Keratinocyte (primary cell): ENCODE measurements around the gene LRRC8C. TPM values are rescaled to one million over a fixed set of nuclear protein-coding genes. Genes with fewer than 3 reads are reported as not detected.

Experiments
- DNase-seq: peaks from one replicate; pipeline ENCODE4 v3.0.0-alpha.2; 2011; ENCODE audit warnings: low read depth, missing footprints, low spot score
- FAIRE-seq: peaks from 2 replicates; lab custom pipeline; 2011; peaks lifted over from hg19 to GRCh38; lab: Jason Lieb, UNC
- H2AFZ ChIP-seq: 2 replicates; pipeline ENCODE4 v1.6.0; 2012; ENCODE audit warnings: low read length, control low read depth, inconsistent platforms; ENCODE audit not compliant: control insufficient read depth
- H3K27ac ChIP-seq: 2 replicates; pipeline ENCODE4 v1.5.1; 2011; ENCODE audit warnings: low read length; ENCODE audit not compliant: control insufficient read depth, insufficient read depth
- H3K27me3 ChIP-seq: 3 replicates; pipeline ENCODE4 v1.6.0; 2011; ENCODE audit warnings: low read length; ENCODE audit not compliant: control insufficient read depth, insufficient read depth; ENCODE audit errors: extremely low read depth
- H3K36me3 ChIP-seq, 2 experiments: 2 replicates in 1 of 2; 3 replicates in 1 of 2; pipeline ENCODE4 v1.5.1; 2011; ENCODE audit warnings: low read length in 2 of 2, mild to moderate bottlenecking in 1 of 2; ENCODE audit not compliant: control insufficient read depth in 2 of 2, insufficient read depth in 2 of 2; ENCODE audit errors: extremely low read depth in 1 of 2
- H3K4me1 ChIP-seq: 3 replicates; pipeline ENCODE4 v1.5.1; 2011; ENCODE audit warnings: low read length; ENCODE audit not compliant: control insufficient read depth, insufficient read depth; ENCODE audit errors: extremely low read depth
- H3K4me2 ChIP-seq: 3 replicates; pipeline ENCODE4 v1.6.0; 2011; ENCODE audit warnings: low read depth, low read length; ENCODE audit not compliant: control insufficient read depth, insufficient read depth; ENCODE audit errors: extremely low read depth
- H3K4me3 ChIP-seq, 3 experiments: fragments of 200-600 bp in 1 of 3; sonication (generic) in 1 of 3; 2 replicates in 2 of 3; 3 replicates in 1 of 3; pipeline ENCODE4 v1.5.1; 2011 to 2016; ENCODE audit warnings: low read length in 3 of 3, mild to moderate bottlenecking in 3 of 3, control low read depth in 2 of 3, inconsistent platforms in 1 of 3, low read depth in 1 of 3, mixed read lengths in 1 of 3, mixed run types in 1 of 3, moderate library complexity in 1 of 3; ENCODE audit not compliant: control insufficient read depth in 2 of 3, insufficient read depth in 2 of 3; ENCODE audit errors: extremely low read depth in 1 of 3
- H3K79me2 ChIP-seq: 2 replicates; pipeline ENCODE4 v1.6.0; 2012; ENCODE audit warnings: low read length; ENCODE audit not compliant: control insufficient read depth, insufficient read depth
- H3K9ac ChIP-seq: 3 replicates; pipeline ENCODE4 v1.6.0; 2011; ENCODE audit warnings: low read length; ENCODE audit not compliant: control insufficient read depth, insufficient read depth; ENCODE audit errors: extremely low read depth
- H3K9me1 ChIP-seq: 3 replicates; pipeline ENCODE4 v1.6.0; 2011; ENCODE audit warnings: low read length; ENCODE audit not compliant: control insufficient read depth, insufficient read depth; ENCODE audit errors: extremely low read depth
- H3K9me3 ChIP-seq: 2 replicates; pipeline ENCODE4 v1.5.1; 2012; ENCODE audit warnings: low read depth, low read length; ENCODE audit not compliant: control insufficient read depth
- H4K20me1 ChIP-seq: 3 replicates; pipeline ENCODE4 v1.6.0; 2011; ENCODE audit warnings: low read length; ENCODE audit not compliant: control insufficient read depth, insufficient read depth; ENCODE audit errors: extremely low read depth
- CTCF ChIP-seq, 3 experiments: IDR thresholded peaks in 1 of 3; conservative IDR thresholded peaks in 1 of 3; optimal IDR thresholded peaks in 1 of 3; 2 replicates in 2 of 3; 3 replicates in 1 of 3; pipeline versions ENCODE3 to v1.5.1; 2011; ENCODE audit warnings: low read length in 3 of 3, mild to moderate bottlenecking in 3 of 3, moderate library complexity in 2 of 3, control low read depth in 1 of 3, inconsistent platforms in 1 of 3; ENCODE audit not compliant: insufficient read depth in 2 of 3; ENCODE audit errors: extremely low read depth in 1 of 3
- EZH2 ChIP-seq: IDR thresholded peaks from one replicate; pipeline ENCODE4 v1.6.1; 2012; ENCODE audit warnings: inconsistent platforms, mild to moderate bottlenecking, low read length, moderate library complexity
- dilution Hi-C: fragments of 300-500 bp; cut with MboI; formaldehyde crosslinking; loops from one replicate; pipeline ENCODE4 v1.7.0; 2020; ENCODE audit warnings: low sequenced_read_pairs; ENCODE audit not compliant: extremely low pct_ligation_motif_present
- polyA plus RNA-seq, 5 experiments: library from polyadenylated mRNA; depleted of rRNA in 3 of 5; stranded (reverse) in 3 of 5; stranded (forward) in 1 of 5; unstranded in 1 of 5; fragments of >200 nt; gene quantifications; 1 replicate in 1 of 5; 2 replicates in 3 of 5; 3 replicates in 1 of 5; pipeline versions ENCODE4 v1.2.1 to v1.2.3, GENCODE V29; 2011 to 2012; ENCODE audit warnings: missing spikeins in 2 of 5, low read depth in 1 of 5, low replicate concordance in 1 of 5

LRRC8C gene
- polyA plus RNA-seq, 1 donor (not counting 4 experiments of a cell fraction or from before 2014, with no cell fraction given), result 18.4 TPM

DNA sequence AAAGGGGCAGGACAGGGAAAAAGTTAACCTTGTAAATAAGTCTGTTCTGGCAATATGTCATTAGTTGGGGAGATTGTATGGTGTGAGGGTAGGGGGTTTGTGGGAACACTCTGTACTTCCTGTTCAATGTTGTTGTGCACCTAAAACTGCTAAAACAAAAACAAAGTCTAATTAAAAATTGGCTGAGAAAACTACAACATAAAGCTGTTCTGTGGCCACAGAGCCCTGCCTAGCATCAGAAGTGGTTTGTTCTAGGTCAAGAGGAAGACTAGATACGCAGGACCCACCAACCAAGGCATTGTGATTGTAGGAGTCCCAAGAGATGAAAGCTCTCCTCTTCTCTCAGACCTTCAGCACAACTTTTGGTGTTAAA lies 106.9 kb downstream of the LRRC8C start:
- TF ChIP-seq EZH2 (no peak), CTCF (optimal IDR thresholded peaks at IDR 0.05 in 1 of 3, IDR thresholded peaks at IDR 0.05 in 1 of 3, conservative IDR thresholded peaks at IDR 0.05 in 1 of 3; ENCODE audit: extremely low read depth in 1 of 3, insufficient read depth in 2 of 3, low read length in 3 of 3) (no peak)
- peak overlapping the region; percentile 58 for H3K27ac ChIP-seq
- H3K9ac ChIP-seq, result peak overlapping the region; percentile 26

GRCh38 chr1:89743788-89744187 lies 110.9 kb downstream of the LRRC8C start:
- no peak overlapping the region for H3K9ac ChIP-seq
- no peak overlapping the region for H3K27ac ChIP-seq
- H3K4me2 ChIP-seq, result no peak overlapping the region
- DNase-seq (no peak), FAIRE-seq (no peak)
- H3K9me1 ChIP-seq, result no peaks in the 10 kb centered on the region
- no peaks in the 10 kb centered on the region for H3K79me2 ChIP-seq
- H4K20me1 ChIP-seq, result no peaks in the 10 kb centered on the region
- H3K27me3 ChIP-seq, result no peaks in the 10 kb centered on the region
- TF ChIP-seq EZH2 (no peak), CTCF (optimal IDR thresholded peaks at IDR 0.05 in 1 of 3, IDR thresholded peaks at IDR 0.05 in 1 of 3, conservative IDR thresholded peaks at IDR 0.05 in 1 of 3; ENCODE audit: extremely low read depth in 1 of 3, insufficient read depth in 2 of 3, low read length in 3 of 3) (no peak)
- no peak overlapping the region for H2AFZ ChIP-seq
- no peaks in the 10 kb centered on the region for H3K9me3 ChIP-seq
- no peak overlapping the region for H3K4me3 ChIP-seq
- peaks cover 13% of the 10 kb centered on the region for H3K4me1 ChIP-seq
- no peaks in the 10 kb centered on the region for H3K36me3 ChIP-seq
- dilution Hi-C loops, result no loop called here

More for the DNA sequence above, 106.9 kb downstream of the LRRC8C start:
- DNase-seq, result no peak
- peak overlapping the region; percentile 59 for H2AFZ ChIP-seq
- no peaks in the 10 kb centered on the region for H3K79me2 ChIP-seq
- H3K9me3 ChIP-seq, result no peaks in the 10 kb centered on the region
- no peaks in the 10 kb centered on the region for H3K36me3 ChIP-seq
- FAIRE-seq, result no peak
- H3K4me2 ChIP-seq, result peak overlapping the region; percentile 74
- H3K4me1 ChIP-seq, result peaks cover 21% of the 10 kb centered on the region
- H4K20me1 ChIP-seq, result no peaks in the 10 kb centered on the region
- no peak overlapping the region for H3K4me3 ChIP-seq
- no peaks in the 10 kb centered on the region for H3K9me1 ChIP-seq
- H3K27me3 ChIP-seq, result no peaks in the 10 kb centered on the region
- dilution Hi-C loops, result no loop called here
